Mucosa of descending colon (tissue), 3 donors: ENCODE measurements around the gene ANKRD33B. TPM values are rescaled to one million over a fixed set of nuclear protein-coding genes. Genes with fewer than 3 reads are reported as not detected.

Source experiments
- ATAC-seq: fragments of 200-7000 bp; cut with Tn5 transposase; one replicate; pipeline ENCODE4 v1.9.1; 2020; ENCODE audit warnings: mild to moderate bottlenecking, moderate library complexity
- DNase-seq, 3 donors: peaks; one replicate each; pipeline ENCODE4 v3.0.0-alpha.2; 2020
- H3K36me3 ChIP-seq: fragments of 200-600 bp; one replicate; pipeline ENCODE4 v1.8.0; 2021; ENCODE audit warnings: low read depth, mild to moderate bottlenecking
- H3K4me1 ChIP-seq: fragments of 200-600 bp; one replicate; pipeline ENCODE4 v1.8.0; 2021; ENCODE audit warnings: low read depth, mild to moderate bottlenecking
- H3K4me3 ChIP-seq: fragments of 200-600 bp; one replicate; pipeline ENCODE4 v1.8.0; 2021; ENCODE audit warnings: mild to moderate bottlenecking
- H3K9me3 ChIP-seq: fragments of 200-600 bp; one replicate; pipeline ENCODE4 v1.8.0; 2021; ENCODE audit warnings: mild to moderate bottlenecking
- CTCF ChIP-seq: fragments of 200-600 bp; IDR thresholded peaks from one replicate; pipeline ENCODE4 v1.8.0; 2022; ENCODE audit warnings: antibody characterized with exemption, mild to moderate bottlenecking
- intact Hi-C, 2 donors: fragments of 100-400 bp; cut with DNase I in 1 of 2; cut with micrococcal nuclease in 1 of 2; formaldehyde crosslinking; loops; one replicate each; pipeline versions ENCODE4 v1.11.0 to v1.11.1; 2022; cut with DNase I, micrococcal nuclease
- total RNA-seq, 3 donors: library from RNA; stranded (reverse); fragmentation: NEBNext Ultra II Directional in 2 of 3; extraction: Animal tissue kit (Norgen Biotek cat#: 25700) in 2 of 3; gene quantifications; one replicate each; pipeline versions ENCODE4 v1.2.1 to v1.2.4, GENCODE V29; 2021 to 2023
- donor health status: DM: no; HTN: no; CAD: no; lungs with moderate emphysema.
- donor health status: DM: no; HTN: no; CAD: no.
- donor health status: DM: no; HTN: yes; CAD: no.

ANKRD33B gene
- total RNA-seq, 3 donors from 2014 or later: 0.96 to 3.3 (median 1.7) TPM

- Histone ChIP-seq H3K4me1 (no peaks in the 10 kb centered on the region), H3K36me3 (no peaks in the 10 kb centered on the region), H3K9me3 (no peaks in the 10 kb centered on the region), H3K4me3 (no peak overlapping the region)
- DNase-seq (no peak), ATAC-seq (no peak)
- TF ChIP-seq CTCF: no peak
- intact Hi-C loops: no loop called here
Observed at GRCh38 chr5:10660135-10660534, 96.3 kb downstream of the ANKRD33B start.

- DNase-seq (no peak), ATAC-seq (no peak)
- intact Hi-C loops: no loop called here
- H3K9me3 ChIP-seq: no peaks in the 10 kb centered on the region
- TF ChIP-seq CTCF: no peak
- H3K36me3 ChIP-seq: no peaks in the 10 kb centered on the region
- no peak overlapping the region for H3K4me3 ChIP-seq
- no peaks in the 10 kb centered on the region for H3K4me1 ChIP-seq
Observed at GRCh38 chr5:10660720-10661387, 97.0 kb downstream of the ANKRD33B start.

- ATAC-seq (no peak), DNase-seq (no peak)
- Histone ChIP-seq H3K36me3 (no peaks in the 10 kb centered on the region), H3K9me3 (no peaks in the 10 kb centered on the region), H3K4me3 (no peak overlapping the region), H3K4me1 (no peaks in the 10 kb centered on the region)
- intact Hi-C loops: no loop called here
- TF ChIP-seq CTCF: no peak
Observed at GRCh38 chr5:10661401-10661800, 97.5 kb downstream of the ANKRD33B start.

- no peak for DNase-seq
Observed at GRCh38 chr5:10662083-10662482, 98.2 kb downstream of the ANKRD33B start.

GRCh38 chr5:10662661-10663488 is 99.0 kb downstream of the ANKRD33B start:
- H3K4me1 ChIP-seq: no peaks in the 10 kb centered on the region
- DNase-seq (no peak), ATAC-seq (no peak)
- intact Hi-C loops: no loop called here
- H3K36me3 ChIP-seq: no peaks in the 10 kb centered on the region
- no peaks in the 10 kb centered on the region for H3K9me3 ChIP-seq
- TF ChIP-seq CTCF: no peak
- H3K4me3 ChIP-seq: no peak overlapping the region

More at GRCh38 chr5:10662083-10662482, 98.2 kb downstream of the ANKRD33B start:
- intact Hi-C loops: no loop called here
- ATAC-seq: no peak
- Histone ChIP-seq H3K36me3 (no peaks in the 10 kb centered on the region), H3K9me3 (no peaks in the 10 kb centered on the region), H3K4me1 (no peaks in the 10 kb centered on the region), H3K4me3 (no peak overlapping the region)
- TF ChIP-seq CTCF: no peak
